K562 (cell line): ENCODE measurements around the gene TSTD2.

Experiments
- ATF1 ChIP-seq, 2 experiments: fragments of 450-650 bp in 1 of 2; IDR thresholded peaks; 2 replicates each; pipeline ENCODE4 v1.6.1; 2016; ENCODE audit warnings: missing compliant biosample characterization in 1 of 2, missing genetic modification characterization in 1 of 2
- CAMTA2 ChIP-seq: fragments of 250-450 bp; sonication (Bioruptor Pico); conservative IDR thresholded peaks from 2 replicates; pipeline ENCODE4 v1.5.1; 2022
- JUND ChIP-seq, 2 experiments: IDR thresholded peaks; 2 replicates in 1 of 2; 3 replicates in 1 of 2; pipeline ENCODE4 v1.6.1; 2011; ENCODE audit warnings: borderline replicate concordance in 2 of 2, low read depth in 2 of 2, low read length in 2 of 2, improper control_type of control experiment in 1 of 2, missing biosample characterization in 1 of 2, missing genetic modification characterization in 1 of 2, missing genetic modification reagents in 1 of 2
- MYC ChIP-seq, 2 experiments: fragments of 250-450 bp in 1 of 2; sonication (Bioruptor Pico) in 1 of 2; IDR thresholded peaks; 2 replicates each; pipeline versions ENCODE4 v1.5.1 to v1.6.1; 2012 to 2021; ENCODE audit warnings: low read depth in 2 of 2, borderline replicate concordance in 1 of 2, improper control_type of control experiment in 1 of 2, low read length in 1 of 2, mild to moderate bottlenecking in 1 of 2, moderate library complexity in 1 of 2
- NR3C1 ChIP-seq: sonication (generic); formaldehyde crosslinking; IDR thresholded peaks from 2 replicates; pipeline ENCODE4 v1.8.1; 2022; ENCODE audit warnings: missing genetic modification reagents
- TAF7 ChIP-seq: fragments of 450-650 bp; IDR thresholded peaks from 2 replicates; pipeline ENCODE4 v1.6.1; 2016; ENCODE audit warnings: missing genetic modification characterization, missing compliant biosample characterization
- ZFX ChIP-seq: sonication (generic); formaldehyde crosslinking; IDR thresholded peaks from 2 replicates; pipeline ENCODE4 v1.8.0; 2022; ENCODE audit warnings: mild to moderate bottlenecking, missing genetic modification reagents, moderate library complexity
- ZZZ3 ChIP-seq: fragments of 450-650 bp; IDR thresholded peaks from 2 replicates; pipeline ENCODE4 v1.6.1; 2016; ENCODE audit warnings: antibody characterized with exemption, mild to moderate bottlenecking, moderate library complexity
- TF ChIP-seq, protein P1 (sequence below), 3 experiments: IDR thresholded peaks in 2 of 3; conservative IDR thresholded peaks in 1 of 3; 2 replicates each; pipeline ENCODE4 v1.5.1; 2011 to 2012; ENCODE audit warnings: low read length in 3 of 3, mild to moderate bottlenecking in 3 of 3, control low read depth in 2 of 3, improper control_type of control experiment in 1 of 3, inconsistent platforms in 1 of 3, low read depth in 1 of 3, mixed read lengths in 1 of 3, moderate library complexity in 1 of 3; ENCODE audit not compliant: insufficient read depth in 2 of 3
- TF ChIP-seq, protein P2 (sequence below): sonication (generic); formaldehyde crosslinking; IDR thresholded peaks from 2 replicates; pipeline ENCODE4 v1.9.0; 2022; ENCODE audit warnings: mild to moderate bottlenecking, missing genetic modification reagents
- TF ChIP-seq, protein P3 (sequence below): sonication (generic); formaldehyde crosslinking; IDR thresholded peaks from 2 replicates; pipeline ENCODE4 v1.8.1; 2022; ENCODE audit warnings: missing genetic modification reagents

DNA sequence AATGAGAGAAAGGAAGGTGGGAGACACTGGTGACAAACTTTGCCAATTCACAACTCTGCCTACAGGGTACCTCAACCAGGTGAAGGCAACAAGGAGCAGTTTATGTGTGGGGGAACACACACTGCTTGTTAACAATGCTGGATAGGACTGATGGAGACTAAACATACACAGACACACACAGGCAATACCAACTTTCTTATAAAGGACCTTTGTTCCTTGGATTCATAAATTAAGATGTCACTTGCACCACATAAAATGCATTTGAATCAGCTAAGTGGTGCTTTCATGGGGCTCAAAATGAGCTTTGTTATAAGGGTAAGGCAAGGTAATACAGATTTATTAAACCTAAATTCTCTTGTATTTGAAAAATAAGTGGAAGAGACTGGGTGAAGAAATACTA lies 4.0 kb downstream of the TSTD2 start:
- no peak for TF ChIP-seq ATF1 (CRISPR knock-in tag; IDR thresholded peaks at IDR 0.05)
- TF ChIP-seq ATF1 (tag; IDR thresholded peaks at IDR 0.05) = no peak
- no peak for TF ChIP-seq ZZZ3
- TF ChIP-seq, protein P1, sequence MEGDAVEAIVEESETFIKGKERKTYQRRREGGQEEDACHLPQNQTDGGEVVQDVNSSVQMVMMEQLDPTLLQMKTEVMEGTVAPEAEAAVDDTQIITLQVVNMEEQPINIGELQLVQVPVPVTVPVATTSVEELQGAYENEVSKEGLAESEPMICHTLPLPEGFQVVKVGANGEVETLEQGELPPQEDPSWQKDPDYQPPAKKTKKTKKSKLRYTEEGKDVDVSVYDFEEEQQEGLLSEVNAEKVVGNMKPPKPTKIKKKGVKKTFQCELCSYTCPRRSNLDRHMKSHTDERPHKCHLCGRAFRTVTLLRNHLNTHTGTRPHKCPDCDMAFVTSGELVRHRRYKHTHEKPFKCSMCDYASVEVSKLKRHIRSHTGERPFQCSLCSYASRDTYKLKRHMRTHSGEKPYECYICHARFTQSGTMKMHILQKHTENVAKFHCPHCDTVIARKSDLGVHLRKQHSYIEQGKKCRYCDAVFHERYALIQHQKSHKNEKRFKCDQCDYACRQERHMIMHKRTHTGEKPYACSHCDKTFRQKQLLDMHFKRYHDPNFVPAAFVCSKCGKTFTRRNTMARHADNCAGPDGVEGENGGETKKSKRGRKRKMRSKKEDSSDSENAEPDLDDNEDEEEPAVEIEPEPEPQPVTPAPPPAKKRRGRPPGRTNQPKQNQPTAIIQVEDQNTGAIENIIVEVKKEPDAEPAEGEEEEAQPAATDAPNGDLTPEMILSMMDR (IDR thresholded peaks at IDR 0.05 in 2 of 3, conservative IDR thresholded peaks at IDR 0.05 in 1 of 3; ENCODE audit: insufficient read depth in 2 of 3, low read depth in 1 of 3, low read length in 3 of 3) = no peak
- TF ChIP-seq, protein P2, sequence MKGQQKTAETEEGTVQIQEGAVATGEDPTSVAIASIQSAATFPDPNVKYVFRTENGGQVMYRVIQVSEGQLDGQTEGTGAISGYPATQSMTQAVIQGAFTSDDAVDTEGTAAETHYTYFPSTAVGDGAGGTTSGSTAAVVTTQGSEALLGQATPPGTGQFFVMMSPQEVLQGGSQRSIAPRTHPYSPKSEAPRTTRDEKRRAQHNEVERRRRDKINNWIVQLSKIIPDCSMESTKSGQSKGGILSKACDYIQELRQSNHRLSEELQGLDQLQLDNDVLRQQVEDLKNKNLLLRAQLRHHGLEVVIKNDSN (CRISPR knock-in tag) = no peak
- TF ChIP-seq NR3C1 (CRISPR knock-in tag) = no peak
- TF ChIP-seq CAMTA2 (CRISPR knock-in tag) = no peak
- no peak for TF ChIP-seq JUND (IDR thresholded peaks at IDR 0.05; ENCODE audit: borderline replicate concordance, low read depth, low read length)
- TF ChIP-seq JUND (tag; IDR thresholded peaks at IDR 0.05; ENCODE audit: borderline replicate concordance, low read depth, low read length) = no peak
- TF ChIP-seq, protein P3, sequence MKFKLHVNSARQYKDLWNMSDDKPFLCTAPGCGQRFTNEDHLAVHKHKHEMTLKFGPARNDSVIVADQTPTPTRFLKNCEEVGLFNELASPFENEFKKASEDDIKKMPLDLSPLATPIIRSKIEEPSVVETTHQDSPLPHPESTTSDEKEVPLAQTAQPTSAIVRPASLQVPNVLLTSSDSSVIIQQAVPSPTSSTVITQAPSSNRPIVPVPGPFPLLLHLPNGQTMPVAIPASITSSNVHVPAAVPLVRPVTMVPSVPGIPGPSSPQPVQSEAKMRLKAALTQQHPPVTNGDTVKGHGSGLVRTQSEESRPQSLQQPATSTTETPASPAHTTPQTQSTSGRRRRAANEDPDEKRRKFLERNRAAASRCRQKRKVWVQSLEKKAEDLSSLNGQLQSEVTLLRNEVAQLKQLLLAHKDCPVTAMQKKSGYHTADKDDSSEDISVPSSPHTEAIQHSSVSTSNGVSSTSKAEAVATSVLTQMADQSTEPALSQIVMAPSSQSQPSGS = no peak
- TF ChIP-seq TAF7 (tag) = no peak
- no peak for TF ChIP-seq ZFX
- TF ChIP-seq MYC (IDR thresholded peaks at IDR 0.05; ENCODE audit: low read depth, low read length) = no peak
- no peak for TF ChIP-seq MYC (CRISPR knock-in tag; IDR thresholded peaks at IDR 0.05; ENCODE audit: borderline replicate concordance, low read depth)
